ENCODE data around the gene NUP93.
A peak's percentile ranks its signal among the peaks of the same experiment; 100 is the strongest.
"Not testable (repeated sequence)": the region's sequence is repeated elsewhere in the genome, so short reads cannot be mapped to it uniquely, and the experiment has no call there.

NUP93 gene

DNA sequence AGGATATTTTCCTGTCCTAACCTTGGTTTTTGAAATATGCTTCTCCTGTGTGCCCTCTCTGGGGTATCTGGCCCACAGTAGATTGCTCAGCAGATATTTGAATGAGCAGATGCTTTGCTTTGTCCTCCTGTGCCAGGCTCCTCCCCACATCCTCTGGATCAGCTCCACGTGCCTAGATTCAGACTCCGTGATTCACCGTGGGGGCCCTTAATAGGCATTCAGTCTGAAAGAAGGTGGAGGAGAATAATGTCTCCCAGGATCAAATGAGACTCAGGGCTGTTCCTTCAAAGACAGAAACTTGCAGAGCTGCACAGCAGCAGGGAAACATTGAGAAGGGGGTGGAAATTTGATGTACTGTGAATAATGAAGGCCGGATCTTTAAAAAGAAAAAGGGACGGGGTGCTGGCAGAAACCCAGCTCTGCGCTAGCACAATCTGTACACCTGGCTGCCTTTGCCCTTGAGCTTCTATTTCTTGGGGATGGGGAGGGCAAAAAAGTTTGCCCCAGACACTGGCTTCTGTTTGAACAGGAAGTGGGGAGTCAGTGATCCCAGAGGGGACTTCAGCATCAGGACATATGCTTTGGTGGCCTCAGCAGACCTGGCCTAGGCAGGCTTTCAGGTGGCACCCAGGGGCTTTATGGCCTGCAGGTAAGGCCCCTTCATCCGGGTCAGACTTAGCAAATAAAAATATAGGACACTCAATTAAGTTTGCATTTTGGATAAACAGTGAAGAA lies 119.2 kb downstream of the NUP93 start:
- no peak for DNase-seq (ENCODE audit: low read depth, low spot score)

DNA sequence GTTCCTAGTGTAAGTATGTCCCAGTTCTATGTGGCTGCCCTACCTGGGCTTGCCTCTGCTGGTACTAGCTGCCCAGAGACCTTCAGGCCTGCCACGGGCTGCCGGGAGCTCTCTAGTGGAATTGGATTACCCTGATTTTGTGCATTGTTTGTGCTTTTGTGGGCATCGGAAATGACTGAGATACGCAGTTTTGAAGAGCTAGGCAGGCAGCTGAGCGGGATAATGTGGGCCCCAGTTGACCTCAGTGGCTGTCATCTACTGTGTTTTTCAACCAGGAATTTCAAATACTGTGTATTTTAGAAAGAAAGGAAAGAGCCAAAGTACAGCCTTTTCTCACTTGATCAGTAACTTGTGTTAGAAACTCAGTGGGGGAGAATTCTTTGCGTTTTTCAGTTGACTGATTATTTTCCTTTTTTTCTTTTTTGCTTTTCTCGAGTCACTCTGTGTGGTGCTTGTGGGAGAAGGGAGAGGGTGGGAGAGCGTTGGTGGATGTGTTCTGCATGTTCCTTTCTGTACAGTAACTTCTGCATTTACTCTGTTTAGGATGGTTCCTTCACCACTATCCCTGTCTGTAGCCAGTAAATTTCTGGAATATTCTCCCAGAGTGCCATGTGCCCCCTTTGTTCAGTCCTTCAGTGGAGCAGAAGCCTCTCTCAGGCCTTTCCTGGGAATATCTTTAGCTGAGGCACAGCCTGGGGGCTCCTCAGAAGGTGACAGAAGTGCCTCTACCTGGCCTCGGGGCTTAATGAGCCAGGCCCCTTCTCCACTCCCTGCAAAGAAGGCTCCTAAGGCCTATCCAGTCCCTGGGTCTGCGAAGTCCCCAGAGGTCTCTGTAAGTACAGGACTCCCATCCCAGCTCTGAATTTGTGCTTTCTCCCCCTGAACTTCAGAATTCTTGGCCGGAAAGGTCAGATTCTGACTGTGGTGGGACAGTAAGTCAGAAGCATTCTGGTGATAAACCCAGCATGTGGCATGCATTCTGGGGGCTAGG lies 120.1 kb downstream of the NUP93 start:
- DNase-seq (ENCODE audit: low read depth, low spot score), result no peak

DNA sequence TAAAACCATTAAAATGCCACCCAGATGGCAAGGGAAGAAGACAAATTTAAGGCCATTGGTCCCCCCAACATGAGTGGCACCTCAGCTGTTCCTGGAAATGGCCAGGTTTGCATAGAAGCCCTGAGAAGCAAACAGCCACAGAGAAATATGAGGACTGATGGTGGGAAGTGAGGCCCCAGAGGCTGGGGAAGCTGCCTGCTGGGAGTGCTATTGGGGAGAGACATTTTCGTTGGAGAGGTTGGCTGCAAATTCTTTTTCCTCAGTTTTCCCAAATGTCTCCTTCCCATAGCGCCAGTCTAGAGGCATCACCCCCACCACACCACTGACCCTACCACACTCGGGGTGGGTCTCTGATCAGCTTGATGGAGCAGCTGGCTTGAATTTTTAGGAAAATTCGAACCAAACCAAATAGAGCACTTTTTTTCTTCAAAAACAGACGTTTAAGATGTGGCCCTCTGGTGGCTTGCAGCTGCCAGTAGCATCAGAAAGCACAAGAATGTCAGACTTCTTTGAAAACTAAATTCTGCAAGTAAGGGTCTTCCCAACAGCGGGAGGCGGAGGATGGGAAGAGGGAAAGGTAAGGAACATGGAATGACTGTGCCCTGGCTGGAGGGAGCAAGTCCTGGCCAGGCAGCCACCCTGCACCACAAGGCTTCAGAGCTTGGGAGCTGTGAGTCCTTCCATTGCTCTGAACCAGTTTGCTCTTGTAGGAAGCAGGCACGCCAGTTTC lies 121.9 kb downstream of the NUP93 start:
- no peak for DNase-seq (ENCODE audit: low read depth, low spot score)

GRCh38 chr16:56852401-56852730 lies 122.4 kb downstream of the NUP93 start:
- no peak for DNase-seq (ENCODE audit: low read depth, low spot score)

- DNase-seq (ENCODE audit: low read depth, low spot score), result no peak
These were observed 123.0 kb downstream of the NUP93 start for GRCh38 chr16:56852968-56853367.

- no peak for DNase-seq (ENCODE audit: low read depth, low spot score)
These were observed 125.3 kb downstream of the NUP93 start for GRCh38 chr16:56855201-56855600.

DNA sequence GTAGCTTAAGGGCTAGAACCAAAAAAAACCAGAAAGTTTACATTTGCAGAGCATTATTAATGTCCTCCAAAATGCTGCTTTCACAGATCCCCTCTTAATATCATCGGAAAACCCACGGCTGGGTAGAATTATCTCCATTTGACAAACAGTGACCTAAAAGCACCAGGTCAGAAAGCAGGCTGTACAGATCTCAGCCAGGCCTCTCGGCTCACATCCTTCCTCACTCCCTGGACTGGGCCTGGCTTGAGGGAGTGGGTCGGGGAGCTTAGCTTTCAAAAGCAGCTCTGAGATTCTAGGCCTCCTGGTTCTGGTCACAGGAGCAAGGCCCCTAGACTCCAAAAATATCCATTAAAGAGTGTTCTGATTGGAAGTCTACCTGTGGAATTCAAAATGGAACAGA lies 126.0 kb downstream of the NUP93 start:
- no peak for DNase-seq (ENCODE audit: low read depth, low spot score)

DNA sequence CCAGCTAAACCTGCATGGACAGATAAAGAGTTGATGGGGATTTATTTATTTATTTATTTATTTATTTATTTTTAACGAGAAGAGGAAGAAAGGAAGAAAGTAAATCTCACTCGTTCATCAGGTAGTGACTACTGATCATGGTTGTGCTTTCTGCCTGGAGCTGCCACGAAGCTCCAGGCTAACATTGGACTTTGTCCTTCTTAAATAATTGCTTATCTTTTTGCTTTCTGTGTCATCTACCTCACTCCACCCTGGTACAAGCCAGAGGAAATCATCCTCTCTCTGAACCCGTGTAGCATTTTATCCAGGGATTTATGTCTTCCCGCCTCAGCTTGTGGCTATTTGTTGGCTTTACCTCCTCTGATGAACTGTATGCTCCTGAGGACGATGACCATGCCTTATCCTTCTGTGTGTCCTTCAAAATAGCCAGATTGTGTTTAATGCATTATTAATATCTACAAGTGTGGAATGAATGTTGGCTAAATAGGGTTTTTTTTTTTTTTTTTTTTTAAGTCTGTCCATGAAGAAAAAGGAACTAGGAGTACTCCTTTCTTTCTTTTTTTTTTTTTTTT lies 127.0 kb downstream of the NUP93 start:
- no peak for DNase-seq (ENCODE audit: low read depth, low spot score)

GRCh38 chr16:56858374-56858773 lies 128.4 kb downstream of the NUP93 start:
- DNase-seq (ENCODE audit: low read depth, low spot score), result no peak

DNA sequence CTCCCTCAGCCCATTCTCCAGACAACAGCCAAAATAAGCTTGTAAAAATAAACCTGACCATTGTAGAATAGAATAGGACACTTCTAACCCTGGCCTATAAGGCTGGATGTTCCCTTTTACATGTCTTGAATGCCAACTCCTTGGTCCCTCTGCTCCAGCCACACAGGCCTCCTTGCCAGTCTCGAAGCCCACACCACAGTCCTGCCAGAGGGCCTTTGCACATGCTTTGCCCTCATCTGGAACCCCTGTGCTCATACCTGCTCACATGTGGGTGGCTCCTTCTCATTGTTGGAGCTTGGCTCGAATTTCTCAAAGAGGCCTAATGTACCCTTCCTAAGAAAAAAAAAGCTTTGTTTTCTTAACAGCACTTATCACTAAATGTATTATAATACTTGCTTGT lies 129.7 kb downstream of the NUP93 start:
- DNase-seq (ENCODE audit: low read depth, low spot score), result no peak

GRCh38 chr16:56860226-56861020 lies 130.5 kb downstream of the NUP93 start:
- no peak for DNase-seq (ENCODE audit: low read depth, low spot score)

DNA sequence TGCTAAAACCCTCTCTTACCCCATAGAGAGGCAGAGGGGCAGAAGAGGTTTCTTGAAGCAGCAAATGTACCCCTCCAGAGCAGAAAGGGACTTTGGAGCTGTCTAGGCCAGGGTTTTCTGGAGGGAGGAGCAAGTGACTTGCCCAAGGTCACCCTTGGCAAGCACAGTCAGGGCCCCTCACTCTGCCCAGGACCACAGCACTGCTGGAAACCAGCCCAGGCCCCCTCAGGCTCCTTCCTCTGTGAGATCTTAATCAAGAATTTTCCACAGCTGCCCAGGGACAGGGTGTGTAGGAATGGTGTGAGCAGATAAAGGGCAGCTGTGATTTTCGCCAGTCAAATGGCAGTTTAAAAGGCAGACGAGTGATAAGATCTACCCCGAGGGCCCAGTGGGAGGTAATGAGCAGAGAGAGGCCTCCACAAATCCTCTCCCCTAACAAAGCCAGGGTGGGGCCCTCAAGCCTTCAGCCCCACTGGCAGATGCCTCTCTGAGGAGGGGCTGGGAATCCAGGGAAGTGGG lies 131.2 kb downstream of the NUP93 start:
- DNase-seq (ENCODE audit: low read depth, low spot score), result no peak

DNA sequence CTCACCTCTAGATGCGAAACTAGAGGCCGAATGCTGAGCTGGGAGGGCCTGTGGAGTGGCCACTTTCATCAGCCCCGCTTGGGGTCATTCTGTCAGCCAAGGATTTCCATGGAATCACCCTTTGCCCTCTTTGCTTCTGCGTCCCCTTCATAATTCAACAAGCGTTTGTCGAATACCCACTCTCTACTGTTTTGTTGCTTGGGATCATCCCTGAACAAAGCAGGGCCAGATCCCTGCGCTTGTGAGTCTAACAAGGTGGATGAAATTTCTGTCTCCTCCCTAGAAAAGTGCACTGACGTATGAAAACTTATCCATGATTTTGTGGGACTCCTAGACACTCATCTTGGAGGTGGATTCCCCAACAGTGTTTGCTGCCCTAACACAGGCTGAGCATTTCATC lies 131.8 kb downstream of the NUP93 start:
- no peak for DNase-seq (ENCODE audit: low read depth, low spot score)

GRCh38 chr16:56862776-56863175 lies 132.8 kb downstream of the NUP93 start:
- no peak for DNase-seq (ENCODE audit: low read depth, low spot score)

- DNase-seq (ENCODE audit: low read depth, low spot score), result no peak
These were observed 135.0 kb downstream of the NUP93 start, which contains the start of gene SLC12A3 for GRCh38 chr16:56864960-56865359. SLC12A3 (plus strand) TSS chr16:56865207; CDS start chr16:56865236, 29 bp downstream.

GRCh38 chr16:56865394-56866062 lies 135.6 kb downstream of the NUP93 start:
- DNase-seq (ENCODE audit: low read depth, low spot score), result no peak

GRCh38 chr16:56866955-56867830 lies 137.3 kb downstream of the NUP93 start:
- DNase-seq (ENCODE audit: low read depth, low spot score), result peak; percentile 7

DNA sequence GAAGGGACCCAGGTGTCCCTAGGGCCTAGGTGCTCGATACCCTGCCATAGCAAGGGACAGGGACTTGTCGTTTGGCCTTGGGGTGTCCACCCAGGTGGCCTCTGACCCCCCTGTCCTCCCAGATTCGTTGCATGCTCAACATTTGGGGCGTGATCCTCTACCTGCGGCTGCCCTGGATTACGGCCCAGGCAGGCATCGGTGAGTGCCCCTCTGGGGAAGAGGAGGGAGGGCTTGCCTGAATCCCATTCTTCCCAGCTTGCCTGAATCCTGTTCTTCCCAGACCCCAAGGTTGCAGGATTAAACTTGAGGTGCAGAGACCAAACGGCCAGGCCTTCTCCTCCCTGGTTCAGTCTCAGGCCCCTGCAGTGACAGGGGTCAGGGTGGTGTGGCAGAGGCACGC lies 138.2 kb downstream of the NUP93 start:
- DNase-seq (ENCODE audit: low read depth, low spot score), result no peak

DNA sequence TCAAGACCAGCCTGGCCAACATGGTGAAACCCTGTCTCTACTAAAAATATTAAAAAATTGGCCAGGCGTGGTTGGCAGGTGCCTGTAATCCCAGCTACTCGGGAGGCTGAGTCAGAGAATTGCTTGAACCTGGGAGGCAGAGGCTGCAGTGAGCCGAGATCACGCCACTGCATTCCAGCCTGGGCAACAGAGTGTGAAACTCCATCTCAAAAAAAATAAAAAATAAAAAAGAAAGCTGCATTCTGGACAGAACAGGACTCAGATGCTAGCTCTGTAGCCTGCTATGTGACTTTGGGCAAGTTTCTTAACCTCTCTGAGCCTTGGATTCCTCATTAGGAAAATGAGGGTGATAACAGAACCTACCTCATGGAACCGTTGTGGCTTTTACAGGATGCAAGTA lies 138.8 kb downstream of the NUP93 start:
- not testable (repeated sequence) for DNase-seq (ENCODE audit: low read depth, low spot score)
